Neural cell (in vitro differentiated cells): ENCODE data around the gene LRRC53.

Experiments used
- CTCF ChIP-seq: fragments of 450-650 bp; IDR thresholded peaks from 2 replicates; pipeline ENCODE4 v1.5.1; 2014; ENCODE audit warnings: antibody characterized with exemption, mild to moderate bottlenecking, moderate library complexity; ENCODE audit not compliant: poor library complexity, severe bottlenecking
- EP300 ChIP-seq: fragments of 450-650 bp; conservative IDR thresholded peaks from 2 replicates; pipeline ENCODE4 v1.6.1; 2014; ENCODE audit warnings: antibody characterized with exemption, mild to moderate bottlenecking, moderate library complexity; ENCODE audit not compliant: poor library complexity, severe bottlenecking
- EZH2 ChIP-seq: fragments of 200-600, 300-800 bp; shearing (Covaris generic), sonication (generic); IDR thresholded peaks from 2 replicates; pipeline ENCODE4 v1.6.1; 2014; ENCODE audit warnings: antibody characterized with exemption, low read length, borderline replicate concordance, mild to moderate bottlenecking; ENCODE audit not compliant: insufficient read depth, poor library complexity, severe bottlenecking
- MXI1 ChIP-seq: fragments of 450-650 bp; conservative IDR thresholded peaks from 2 replicates; pipeline ENCODE4 v1.6.1; 2014; ENCODE audit warnings: antibody characterized with exemption, mild to moderate bottlenecking; ENCODE audit not compliant: poor library complexity, severe bottlenecking
- POLR2AphosphoS5 ChIP-seq: IDR thresholded peaks from 2 replicates; pipeline ENCODE4 v1.6.1; 2012
- RAD21 ChIP-seq: fragments of 450-650 bp; conservative IDR thresholded peaks from 2 replicates; pipeline ENCODE4 v1.6.1; 2014; ENCODE audit warnings: antibody characterized with exemption, mild to moderate bottlenecking, moderate library complexity
- REST ChIP-seq: IDR thresholded peaks from 2 replicates; pipeline ENCODE4 v1.6.1; 2012; ENCODE audit warnings: borderline replicate concordance
- SMC3 ChIP-seq: fragments of 450-650 bp; conservative IDR thresholded peaks from 2 replicates; pipeline ENCODE4 v1.6.1; 2014; ENCODE audit warnings: antibody characterized with exemption, mild to moderate bottlenecking, moderate library complexity; ENCODE audit not compliant: poor library complexity
- TAF1 ChIP-seq: IDR thresholded peaks from 2 replicates; pipeline ENCODE4 v1.6.1; 2012; ENCODE audit warnings: low read depth

GRCh38 chr1:74427681-74428080 is 84.7 kb downstream of the LRRC53 start:
- TF ChIP-seq CTCF, result no peak
- no peak for TF ChIP-seq EP300
- TF ChIP-seq EZH2, result no peak
- TF ChIP-seq SMC3, result no peak
- TF ChIP-seq POLR2AphosphoS5, result no peak
- no peak for TF ChIP-seq REST
- no peak for TF ChIP-seq RAD21
- no peak for TF ChIP-seq TAF1
- TF ChIP-seq MXI1, result no peak
